ENCODE measurements around the gene NTRK2. TPM values are rescaled to one million over a fixed set of nuclear protein-coding genes. Genes with fewer than 3 reads are reported as not detected.

The NTRK2 gene
- total RNA-seq, 1 experiment from 2014 or later = not detected

DNA sequence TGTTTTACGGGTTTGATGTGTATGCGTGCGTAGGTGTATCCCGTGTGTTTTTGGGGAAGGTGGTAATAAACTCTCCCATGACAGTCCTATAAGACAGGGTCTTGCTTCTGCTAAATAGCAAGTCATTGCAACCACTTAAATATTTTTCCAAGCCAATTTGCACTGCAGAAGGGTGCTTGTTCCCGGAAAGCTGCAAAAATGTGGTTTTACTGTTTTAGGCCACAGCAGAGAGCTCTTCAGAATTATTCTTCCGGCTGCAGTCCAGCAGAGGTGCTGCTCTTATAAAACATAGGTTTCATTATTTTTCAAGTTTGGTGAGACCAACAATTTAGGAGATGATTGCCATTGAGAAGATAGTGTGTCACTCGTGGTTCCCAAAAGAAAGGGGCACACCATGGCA, 192.8 kb downstream of the NTRK2 start:
- CTCF ChIA-PET = no interaction called here
- no peak for ATAC-seq
- H4K20me1 ChIP-seq (ENCODE audit: insufficient read depth) = no peaks in the 10 kb centered on the region
- H3K9ac ChIP-seq (ENCODE audit: low read length) = no peak overlapping the region
- H3K36me3 ChIP-seq (ENCODE audit: control insufficient read depth in 1 of 2, insufficient read depth in 2 of 2, low read length in 2 of 2) = no peaks in the 10 kb centered on the region
- peaks cover 0 to 8% of the 10 kb centered on the region in 2 experiments; a peak in 2 of 4 replicates for H3K4me1 ChIP-seq (ENCODE audit: control insufficient read depth in 1 of 2, insufficient read depth in 2 of 2, low read length in 2 of 2)
- DNase-seq (ENCODE audit: low read depth, low spot score) = no peak
- H3K4me3 ChIP-seq (replicated peaks in 1 of 2; ENCODE audit: low read depth in 1 of 2, low read length in 2 of 2) = no peak overlapping the region
- intact Hi-C loops (cut with micrococcal nuclease) = no loop called here
- no TSS peak for BruUV-seq (replicated peaks)
- no peaks in the 10 kb centered on the region for H3K27me3 ChIP-seq (ENCODE audit: insufficient read depth, low read length)
- no peaks in the 10 kb centered on the region for H3K79me2 ChIP-seq (ENCODE audit: insufficient read depth, low read length)
- no peak overlapping the region for H3K4me2 ChIP-seq (ENCODE audit: low read length)
- TF ChIP-seq EZH2 (IDR thresholded peaks at IDR 0.05) = no peak
- TF ChIP-seq SP1 (IDR thresholded peaks at IDR 0.05; ENCODE audit: low read depth) = no peak
- no peak for TF ChIP-seq POLR2AphosphoS5 (IDR thresholded peaks at IDR 0.05; ENCODE audit: low read depth, low read length)
- TF ChIP-seq TCF7L2 (IDR thresholded peaks at IDR 0.05; ENCODE audit: borderline replicate concordance, extremely low read depth, insufficient read depth, insufficient read length) = no peak
- TF ChIP-seq EGR1 (IDR thresholded peaks at IDR 0.05; ENCODE audit: low read depth) = no peak
- no peak for TF ChIP-seq FOSL1 (IDR thresholded peaks at IDR 0.05; ENCODE audit: low read depth)
- TF ChIP-seq JUND (IDR thresholded peaks at IDR 0.05) = no peak
- TF ChIP-seq SIN3A (IDR thresholded peaks at IDR 0.05; ENCODE audit: low read depth) = no peak
- no peak for TF ChIP-seq ELF1 (IDR thresholded peaks at IDR 0.05; ENCODE audit: borderline replicate concordance, low read depth)
- TF ChIP-seq EZH2phosphoT487 (IDR thresholded peaks at IDR 0.05; ENCODE audit: borderline replicate concordance) = no peak
- TF ChIP-seq CEBPB (IDR thresholded peaks at IDR 0.05; ENCODE audit: low read depth) = no peak
- TF ChIP-seq ZFX (IDR thresholded peaks at IDR 0.05) = no peak
- TF ChIP-seq SRF (IDR thresholded peaks at IDR 0.05; ENCODE audit: low read depth) = no peak
- H3K27ac ChIP-seq (ENCODE audit: low read depth, low read length) = no peak overlapping the region
- POLR2A ChIA-PET = interaction anchor here (1.2 kb wide), 1 partner anchor 10 kb away, joined by 3 read pairs; no protein-coding TSS in a partner anchor
- RAD21 ChIA-PET (ENCODE audit: low non-redundant PET in 1 of 2, low total read pairs in 2 of 2, uncharacterized antibody in 2 of 2, unreplicated experiment in 2 of 2) = no interaction called here
- H2AFZ ChIP-seq (ENCODE audit: low read depth, low read length, poor library complexity, severe bottlenecking) = peak overlapping the region; percentile 32
- no peaks in the 10 kb centered on the region for H3K9me2 ChIP-seq (ENCODE audit: insufficient read depth)
- no peaks in the 10 kb centered on the region for H3K9me3 ChIP-seq (ENCODE audit: control insufficient read depth in 1 of 2, insufficient read depth in 1 of 2, low read depth in 1 of 2, low read length in 2 of 2)

- POLR2A ChIA-PET = interaction anchor here (1.2 kb wide), 1 partner anchor 10 kb away, joined by 3 read pairs; no protein-coding TSS in a partner anchor
- Histone ChIP-seq H3K27ac (ENCODE audit: low read depth, low read length) (no peak overlapping the region), H3K27me3 (ENCODE audit: insufficient read depth, low read length) (no peaks in the 10 kb centered on the region), H3K36me3 (ENCODE audit: control insufficient read depth in 1 of 2, insufficient read depth in 2 of 2, low read length in 2 of 2) (no peaks in the 10 kb centered on the region), H4K20me1 (ENCODE audit: insufficient read depth) (no peaks in the 10 kb centered on the region), H3K9me3 (ENCODE audit: control insufficient read depth in 1 of 2, insufficient read depth in 1 of 2, low read depth in 1 of 2, low read length in 2 of 2) (no peaks in the 10 kb centered on the region), H3K4me2 (ENCODE audit: low read length) (peak overlapping the region; percentile 17; the same call in 1 of the 2 replicates), H3K9ac (ENCODE audit: low read length) (no peak overlapping the region), H3K4me3 (replicated peaks in 1 of 2; ENCODE audit: low read depth in 1 of 2, low read length in 2 of 2) (no peak overlapping the region), H3K4me1 (ENCODE audit: control insufficient read depth in 1 of 2, insufficient read depth in 2 of 2, low read length in 2 of 2) (peaks cover 0 to 8% of the 10 kb centered on the region in 2 experiments; a peak in 2 of 4 replicates), H3K9me2 (ENCODE audit: insufficient read depth) (no peaks in the 10 kb centered on the region), H2AFZ (ENCODE audit: low read depth, low read length, poor library complexity, severe bottlenecking) (peak overlapping the region; percentile 32), H3K79me2 (ENCODE audit: insufficient read depth, low read length) (no peaks in the 10 kb centered on the region)
- CTCF ChIA-PET = no interaction called here
- TF ChIP-seq, protein P1, sequence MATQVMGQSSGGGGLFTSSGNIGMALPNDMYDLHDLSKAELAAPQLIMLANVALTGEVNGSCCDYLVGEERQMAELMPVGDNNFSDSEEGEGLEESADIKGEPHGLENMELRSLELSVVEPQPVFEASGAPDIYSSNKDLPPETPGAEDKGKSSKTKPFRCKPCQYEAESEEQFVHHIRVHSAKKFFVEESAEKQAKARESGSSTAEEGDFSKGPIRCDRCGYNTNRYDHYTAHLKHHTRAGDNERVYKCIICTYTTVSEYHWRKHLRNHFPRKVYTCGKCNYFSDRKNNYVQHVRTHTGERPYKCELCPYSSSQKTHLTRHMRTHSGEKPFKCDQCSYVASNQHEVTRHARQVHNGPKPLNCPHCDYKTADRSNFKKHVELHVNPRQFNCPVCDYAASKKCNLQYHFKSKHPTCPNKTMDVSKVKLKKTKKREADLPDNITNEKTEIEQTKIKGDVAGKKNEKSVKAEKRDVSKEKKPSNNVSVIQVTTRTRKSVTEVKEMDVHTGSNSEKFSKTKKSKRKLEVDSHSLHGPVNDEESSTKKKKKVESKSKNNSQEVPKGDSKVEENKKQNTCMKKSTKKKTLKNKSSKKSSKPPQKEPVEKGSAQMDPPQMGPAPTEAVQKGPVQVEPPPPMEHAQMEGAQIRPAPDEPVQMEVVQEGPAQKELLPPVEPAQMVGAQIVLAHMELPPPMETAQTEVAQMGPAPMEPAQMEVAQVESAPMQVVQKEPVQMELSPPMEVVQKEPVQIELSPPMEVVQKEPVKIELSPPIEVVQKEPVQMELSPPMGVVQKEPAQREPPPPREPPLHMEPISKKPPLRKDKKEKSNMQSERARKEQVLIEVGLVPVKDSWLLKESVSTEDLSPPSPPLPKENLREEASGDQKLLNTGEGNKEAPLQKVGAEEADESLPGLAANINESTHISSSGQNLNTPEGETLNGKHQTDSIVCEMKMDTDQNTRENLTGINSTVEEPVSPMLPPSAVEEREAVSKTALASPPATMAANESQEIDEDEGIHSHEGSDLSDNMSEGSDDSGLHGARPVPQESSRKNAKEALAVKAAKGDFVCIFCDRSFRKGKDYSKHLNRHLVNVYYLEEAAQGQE (IDR thresholded peaks at IDR 0.05; ENCODE audit: low read depth) = no peak
- TF ChIP-seq ZFX (IDR thresholded peaks at IDR 0.05) (no peak), CBX3 (IDR thresholded peaks at IDR 0.05; ENCODE audit: low read depth) (no peak), SIN3A (IDR thresholded peaks at IDR 0.05; ENCODE audit: low read depth) (no peak), SRF (IDR thresholded peaks at IDR 0.05; ENCODE audit: low read depth) (no peak), EGR1 (IDR thresholded peaks at IDR 0.05; ENCODE audit: low read depth) (no peak), TCF7L2 (IDR thresholded peaks at IDR 0.05; ENCODE audit: borderline replicate concordance, extremely low read depth, insufficient read depth, insufficient read length) (no peak)
- no TSS peak for BruUV-seq (replicated peaks)
- RAD21 ChIA-PET (ENCODE audit: low non-redundant PET in 1 of 2, low total read pairs in 2 of 2, uncharacterized antibody in 2 of 2, unreplicated experiment in 2 of 2) = no interaction called here
- DNase-seq (ENCODE audit: low read depth, low spot score) (no peak), ATAC-seq (peak; percentile 75)
- intact Hi-C loops (cut with micrococcal nuclease) = no loop called here
These were observed 193.3 kb downstream of the NTRK2 start for GRCh38 chr9:84862810-84863287.

Data from HCT116 (cell line).